ENCODE measurements around the gene ARSJ. TPM values are rescaled to one million over a fixed set of nuclear protein-coding genes. Genes with fewer than 3 reads are reported as not detected.

The ARSJ gene
- total and polyA plus RNA-seq, 5 donors = 1.8 to 8.7 (median 5.2) TPM

DNA sequence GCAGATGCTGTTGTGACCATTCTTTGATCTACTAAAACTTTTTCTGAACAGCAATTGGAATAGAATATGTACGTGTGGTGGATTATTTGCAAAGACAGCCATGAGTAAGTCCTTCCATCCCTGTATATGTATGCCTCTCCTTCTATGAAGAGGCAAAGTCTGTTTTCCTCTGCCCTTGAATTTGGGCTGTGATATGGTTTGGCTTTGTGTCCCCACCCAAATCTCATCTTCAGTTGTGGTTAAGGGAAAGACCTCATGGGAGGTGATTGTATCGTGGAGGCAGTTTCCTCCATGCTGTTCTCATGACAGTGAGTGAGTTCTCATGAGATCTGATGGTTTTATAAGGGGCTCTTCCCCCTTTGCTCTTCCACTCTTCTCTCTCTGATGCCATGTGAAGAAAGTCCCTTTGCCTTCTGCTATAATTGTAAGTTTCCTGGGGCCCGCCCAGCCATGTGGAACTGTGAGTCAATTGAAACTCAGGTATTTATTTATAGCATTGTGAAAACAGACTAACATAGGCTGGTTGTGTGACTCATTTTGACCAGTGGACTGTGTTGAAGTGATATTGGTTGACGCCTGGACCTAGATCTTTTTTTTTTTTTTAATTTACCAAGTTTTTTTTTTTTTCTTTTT is 109.6 kb downstream of the ARSJ start:
- Histone ChIP-seq H3K27ac (ENCODE audit: low read length) (no peak overlapping the region), H3K27me3 (ENCODE audit: control insufficient read depth, insufficient read depth) (no peaks in the 10 kb centered on the region), H3K9me3 (ENCODE audit: control insufficient read depth, low read length) (no peaks in the 10 kb centered on the region), H3K4me3 (ENCODE audit: low read length) (no peak overlapping the region), H3K4me1 (ENCODE audit: control insufficient read depth, insufficient read depth, low read length) (no peaks in the 10 kb centered on the region)
- WGBS = 86% methylated on average over 4 of the region's 4 CpGs
- no peak for DNase-seq
- no peak for ATAC-seq
- intact Hi-C loops (cut with DNase I) = no loop called here

DNA sequence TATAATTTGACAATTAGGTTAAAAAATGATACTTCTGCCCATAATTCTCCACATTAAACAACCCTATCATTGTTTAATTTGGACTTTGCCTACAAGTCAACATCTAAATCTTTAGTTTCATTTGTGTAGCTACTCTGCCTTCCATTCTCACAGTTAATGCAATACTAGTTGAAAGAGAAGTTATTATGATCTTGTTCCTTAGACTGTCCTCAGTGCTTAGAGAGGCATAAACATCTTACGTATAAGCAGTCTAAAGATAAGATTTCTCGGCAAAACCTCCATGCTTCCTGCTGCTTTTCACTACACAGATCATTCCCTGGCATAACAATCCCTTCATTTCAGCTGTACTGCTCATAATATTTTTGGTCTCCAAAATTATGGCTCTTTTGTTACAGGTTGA is 112.8 kb downstream of the ARSJ start:
- Histone ChIP-seq H3K4me1 (ENCODE audit: control insufficient read depth, insufficient read depth, low read length) (no peaks in the 10 kb centered on the region), H3K9me3 (ENCODE audit: control insufficient read depth, low read length) (no peaks in the 10 kb centered on the region), H3K4me3 (ENCODE audit: low read length) (no peak overlapping the region), H3K27me3 (ENCODE audit: control insufficient read depth, insufficient read depth) (no peaks in the 10 kb centered on the region), H3K27ac (ENCODE audit: low read length) (no peak overlapping the region)
- intact Hi-C loops (cut with DNase I) = no loop called here
- DNase-seq = no peak
- ATAC-seq = no peak
- WGBS = 82% methylated on average over 2 of the region's 2 CpGs

DNA sequence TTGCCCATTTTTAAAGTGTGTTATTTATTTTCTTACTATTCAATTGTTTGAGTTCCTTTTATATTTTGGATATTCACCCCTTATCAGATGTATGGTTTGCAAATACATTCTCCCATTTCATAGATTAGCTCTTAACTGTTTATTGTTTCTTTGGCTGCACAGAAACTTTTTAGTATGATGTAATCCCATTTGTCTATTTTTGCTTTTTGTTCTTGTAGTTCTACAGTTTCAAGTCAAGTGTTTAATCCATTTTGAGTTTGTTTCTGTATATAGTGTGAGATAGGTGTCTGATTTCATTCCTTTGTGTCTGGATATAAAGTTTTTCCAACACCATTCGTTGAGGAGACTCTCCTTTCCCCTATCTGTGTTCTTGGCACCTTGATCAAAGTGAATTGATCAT is 120.5 kb downstream of the ARSJ start:
- no peak for ATAC-seq
- Histone ChIP-seq H3K4me1 (ENCODE audit: control insufficient read depth, insufficient read depth, low read length) (no peaks in the 10 kb centered on the region), H3K4me3 (ENCODE audit: low read length) (no peak overlapping the region), H3K27me3 (ENCODE audit: control insufficient read depth, insufficient read depth) (no peaks in the 10 kb centered on the region), H3K27ac (ENCODE audit: low read length) (no peak overlapping the region), H3K9me3 (ENCODE audit: control insufficient read depth, low read length) (no peaks in the 10 kb centered on the region)
- WGBS = 44% methylated on average over 1 of the region's 1 CpG
- DNase-seq = no peak
- intact Hi-C loops (cut with DNase I) = no loop called here

DNA sequence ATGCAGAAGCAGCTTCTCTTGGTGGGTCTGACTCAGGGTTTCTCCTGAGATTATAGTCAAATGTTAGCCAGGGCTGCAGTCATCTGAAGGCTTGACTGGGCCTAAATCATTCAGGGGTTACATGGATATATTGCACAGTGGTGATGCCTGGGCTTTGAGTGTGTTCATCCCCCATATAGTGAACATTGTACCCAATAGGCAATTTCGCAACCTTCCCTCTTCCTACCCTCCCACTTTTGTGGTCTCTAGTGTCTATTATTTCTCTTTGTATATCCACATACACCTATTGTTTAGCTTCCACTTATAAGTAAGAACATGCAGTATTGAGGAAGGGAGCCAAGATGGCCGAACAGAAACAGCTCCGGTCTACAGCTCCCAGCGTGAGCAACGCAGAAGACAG is 127.6 kb downstream of the ARSJ start:
- WGBS = 79% methylated on average over 5 of the region's 5 CpGs
- intact Hi-C loops (cut with DNase I) = no loop called here
- ATAC-seq (no peak), DNase-seq (no peak)
- H3K27ac ChIP-seq (ENCODE audit: low read length) = no peak overlapping the region
- H3K9me3 ChIP-seq (ENCODE audit: control insufficient read depth, low read length) = no peaks in the 10 kb centered on the region
- no peaks in the 10 kb centered on the region for H3K27me3 ChIP-seq (ENCODE audit: control insufficient read depth, insufficient read depth)
- peaks cover 4% of the 10 kb centered on the region for H3K4me1 ChIP-seq (ENCODE audit: control insufficient read depth, insufficient read depth, low read length)
- no peak overlapping the region for H3K4me3 ChIP-seq (ENCODE audit: low read length)

Other genes starting within 250 kb of the ARSJ start
- gene CAMK2D, start 217.9 kb downstream of the ARSJ start, total RNA-seq = 100 to 1,000 TPM; 150 to 177 (median 152) TPM
- gene CAMK2D, start 217.9 kb downstream of the ARSJ start, polyA plus RNA-seq = 77.2 TPM